ENCODE measurements around the gene PRKG1. TPM values are rescaled to one million over a fixed set of nuclear protein-coding genes. Genes with fewer than 3 reads are reported as not detected.

PRKG1 gene
- total and polyA plus RNA-seq, 2 donors (not counting 1 experiment from before 2014, with no cell fraction given), result not detected

GRCh38 chr10:51918440-51918839 is 844.2 kb downstream of the PRKG1 start:
- H3K4me3 Mint-ChIP-seq, result no peak overlapping the region
- no peaks in the 10 kb centered on the region for H4K20me1 ChIP-seq (ENCODE audit: control insufficient read depth, insufficient read depth, low read length, poor library complexity, severe bottlenecking)
- POLR2A ChIA-PET, result no interaction called here
- H2AFZ ChIP-seq (ENCODE audit: insufficient read depth, low read depth, low read length, poor library complexity, severe bottlenecking), result no peak overlapping the region
- H3K36me3 ChIP-seq (replicated peaks in 1 of 2; ENCODE audit: control extremely low read depth in 1 of 2, control insufficient read depth in 1 of 2, extremely low read depth in 1 of 2, insufficient read depth in 2 of 2, low read length in 1 of 2), result no peaks in the 10 kb centered on the region
- CTCF ChIA-PET, result interaction anchor here (1.3 kb wide), 1 partner anchor 44 kb away, joined by 3 read pairs; no protein-coding TSS in a partner anchor
- no peak overlapping the region for H3K4me2 ChIP-seq (replicated peaks; ENCODE audit: low read depth, low read length, poor library complexity, severe bottlenecking)
- no peak overlapping the region for H3K27ac ChIP-seq (ENCODE audit: low read length in 2 of 2)
- no peaks in the 10 kb centered on the region for H3K9me3 Mint-ChIP-seq (ENCODE audit: insufficient read depth)
- TF ChIP-seq EZH2 (IDR thresholded peaks at IDR 0.05; ENCODE audit: borderline replicate concordance, insufficient read depth, low read depth, low read length, poor library complexity, severe bottlenecking) (no peak), CTCF (IDR thresholded peaks at IDR 0.05) (no peak)
- no peak overlapping the region for H3K27ac Mint-ChIP-seq
- no peak for DNase-seq
- ATAC-seq (ENCODE audit: low read depth), result no peak
- H3K9me3 ChIP-seq (ENCODE audit: control extremely low read depth in 1 of 3, control insufficient read depth in 2 of 3, insufficient read depth in 1 of 3, low read length in 2 of 3), result no peaks in the 10 kb centered on the region
- no peaks in the 10 kb centered on the region for H3K4me1 ChIP-seq (ENCODE audit: control insufficient read depth in 2 of 2, insufficient read depth in 2 of 2, low read length in 2 of 2)
- no peaks in the 10 kb centered on the region for H3K79me2 ChIP-seq (ENCODE audit: control insufficient read depth, insufficient read depth, low read length)
- no peaks in the 10 kb centered on the region for H3K27me3 Mint-ChIP-seq
- H3K4me1 Mint-ChIP-seq, result no peaks in the 10 kb centered on the region
- WGBS (ENCODE audit: insufficient coverage), result 38% methylated on average over 1 of the region's 2 CpGs
- H3K4me3 ChIP-seq (ENCODE audit: control extremely low read depth in 1 of 5, extremely low read depth in 1 of 5, insufficient read depth in 1 of 5, low read depth in 2 of 5, low read length in 4 of 5), result no peak overlapping the region
- no peak overlapping the region for H3K9ac ChIP-seq (ENCODE audit: low read length)
- intact Hi-C loops (cut with micrococcal nuclease), result no loop called here
- H3K27me3 ChIP-seq (replicated peaks in 1 of 4; ENCODE audit: control extremely low read depth in 1 of 4, control insufficient read depth in 3 of 4, insufficient read depth in 4 of 4, low read length in 3 of 4), result no peaks in the 10 kb centered on the region

GRCh38 chr10:51918884-51919325 is 844.6 kb downstream of the PRKG1 start:
- ATAC-seq (ENCODE audit: low read depth) (no peak), DNase-seq (no peak)
- Histone ChIP-seq H3K9ac (ENCODE audit: low read length) (no peak overlapping the region), H4K20me1 (ENCODE audit: control insufficient read depth, insufficient read depth, low read length, poor library complexity, severe bottlenecking) (no peaks in the 10 kb centered on the region), H3K36me3 (replicated peaks in 1 of 2; ENCODE audit: control extremely low read depth in 1 of 2, control insufficient read depth in 1 of 2, extremely low read depth in 1 of 2, insufficient read depth in 2 of 2, low read length in 1 of 2) (no peaks in the 10 kb centered on the region), H3K4me3 (ENCODE audit: control extremely low read depth in 1 of 5, extremely low read depth in 1 of 5, insufficient read depth in 1 of 5, low read depth in 2 of 5, low read length in 4 of 5) (no peak overlapping the region), H3K27me3 (replicated peaks in 1 of 4; ENCODE audit: control extremely low read depth in 1 of 4, control insufficient read depth in 3 of 4, insufficient read depth in 4 of 4, low read length in 3 of 4) (no peaks in the 10 kb centered on the region), H3K79me2 (ENCODE audit: control insufficient read depth, insufficient read depth, low read length) (no peaks in the 10 kb centered on the region), H3K4me1 (ENCODE audit: control insufficient read depth in 2 of 2, insufficient read depth in 2 of 2, low read length in 2 of 2) (no peaks in the 10 kb centered on the region), H2AFZ (ENCODE audit: insufficient read depth, low read depth, low read length, poor library complexity, severe bottlenecking) (no peak overlapping the region), H3K9me3 (ENCODE audit: control extremely low read depth in 1 of 3, control insufficient read depth in 2 of 3, insufficient read depth in 1 of 3, low read length in 2 of 3) (no peaks in the 10 kb centered on the region), H3K27ac (ENCODE audit: low read length in 2 of 2) (no peak overlapping the region), H3K4me2 (replicated peaks; ENCODE audit: low read depth, low read length, poor library complexity, severe bottlenecking) (no peak overlapping the region)
- H3K9me3 Mint-ChIP-seq (ENCODE audit: insufficient read depth), result no peaks in the 10 kb centered on the region
- H3K27ac Mint-ChIP-seq, result no peak overlapping the region
- no peaks in the 10 kb centered on the region for H3K4me1 Mint-ChIP-seq
- 44% methylated on average over 3 of the region's 5 CpGs for WGBS (ENCODE audit: insufficient coverage)
- H3K4me3 Mint-ChIP-seq, result no peak overlapping the region
- ChIA-PET CTCF (interaction anchor here (1.3 kb wide), 1 partner anchor 43 kb away, joined by 3 read pairs; no protein-coding TSS in a partner anchor), POLR2A (no interaction called here)
- TF ChIP-seq EZH2 (IDR thresholded peaks at IDR 0.05; ENCODE audit: borderline replicate concordance, insufficient read depth, low read depth, low read length, poor library complexity, severe bottlenecking) (no peak), CTCF (IDR thresholded peaks at IDR 0.05) (no peak)
- no peaks in the 10 kb centered on the region for H3K27me3 Mint-ChIP-seq
- intact Hi-C loops (cut with micrococcal nuclease), result no loop called here

Data from B cell (primary cell).